Activated naive CD4-positive, alpha-beta T cell treated with anti-CD3 and anti-CD28 coated beads for 36 hours (primary cell): ENCODE results near the gene MAN1A1. TPM values are rescaled to one million over a fixed set of nuclear protein-coding genes. Genes with fewer than 3 reads are reported as not detected.

Experiments
- CTCF ChIA-PET: fragments of 350-600 bp; sonication (Branson Sonifier 250); formaldehyde crosslinking; loops from one replicate; lab custom pipeline; 2021; ENCODE audit warnings: antibody characterized with exemption; lab: Charles Lee
- DNase-seq: peaks from one replicate; pipeline ENCODE4 v3.0.0-alpha.2; 2020
- H3K27ac Mint-ChIP-seq: one replicate; pipeline ENCODE4 v1.8.0; 2021; ENCODE audit warnings: mild to moderate bottlenecking, mixed read lengths
- H3K27me3 Mint-ChIP-seq: one replicate; pipeline ENCODE4 v1.8.0; 2021; ENCODE audit warnings: low read depth, mixed read lengths
- H3K36me3 Mint-ChIP-seq: one replicate; pipeline ENCODE4 v1.8.0; 2021; ENCODE audit warnings: low read depth, mixed read lengths
- H3K4me1 Mint-ChIP-seq: one replicate; pipeline ENCODE4 v1.8.0; 2021; ENCODE audit warnings: low read depth, mixed read lengths
- H3K4me3 Mint-ChIP-seq: one replicate; pipeline ENCODE4 v1.8.0; 2021; ENCODE audit warnings: mild to moderate bottlenecking, moderate library complexity, mixed read lengths
- H3K9me3 Mint-ChIP-seq: one replicate; pipeline ENCODE4 v1.8.0; 2021; ENCODE audit warnings: mixed read lengths
- intact Hi-C: fragments of 100-400 bp; cut with micrococcal nuclease; formaldehyde crosslinking; loops from one replicate; pipeline ENCODE4 v1.15.1; 2023
- total RNA-seq, 2 experiments: library from RNA; stranded (reverse); gene quantifications; one replicate each; pipeline ENCODE4 v1.2.3, GENCODE V29; 2021

Gene MAN1A1
- total RNA-seq, 2 experiments from 2014 or later, result 14.8 to 15.1 TPM

GRCh38 chr6:119310486-119311036 lies 39.0 kb downstream of the MAN1A1 start:
- no peaks in the 10 kb centered on the region for H3K9me3 Mint-ChIP-seq
- H3K36me3 Mint-ChIP-seq, result peaks cover 1% of the 10 kb centered on the region
- peak; percentile 16 for DNase-seq
- H3K27ac Mint-ChIP-seq, result peak overlapping the region; percentile 3
- CTCF ChIA-PET, result interaction anchor here (0.6 to 0.7 kb wide), 2 partner anchors 36 to 158 kb away, joined by 3 read pairs; no protein-coding TSS in a partner anchor
- H3K27me3 Mint-ChIP-seq, result no peaks in the 10 kb centered on the region
- intact Hi-C loops, result loop anchor here (5.0 kb wide), 2 partner anchors 598 to 653 kb away; no protein-coding TSS in a partner anchor
- peaks cover 60% of the 10 kb centered on the region for H3K4me1 Mint-ChIP-seq
- no peak overlapping the region for H3K4me3 Mint-ChIP-seq

GRCh38 chr6:119308991-119309657 lies 40.4 kb downstream of the MAN1A1 start:
- Mint-ChIP-seq H3K36me3 (peaks cover 1% of the 10 kb centered on the region), H3K4me3 (no peak overlapping the region), H3K4me1 (peaks cover 46% of the 10 kb centered on the region), H3K9me3 (no peaks in the 10 kb centered on the region), H3K27ac (no peak overlapping the region), H3K27me3 (no peaks in the 10 kb centered on the region)
- DNase-seq, result no peak
- intact Hi-C loops, result no loop called here
- CTCF ChIA-PET, result interaction anchor here (1.3 kb wide), 1 partner anchor 26 kb away, joined by 3 read pairs; no protein-coding TSS in a partner anchor

- CTCF ChIA-PET, result interaction anchor here (1.3 kb wide), 1 partner anchor 27 kb away, joined by 3 read pairs; no protein-coding TSS in a partner anchor
- Mint-ChIP-seq H3K4me3 (no peak overlapping the region), H3K9me3 (no peaks in the 10 kb centered on the region), H3K27me3 (no peaks in the 10 kb centered on the region), H3K27ac (no peak overlapping the region), H3K36me3 (peaks cover 1% of the 10 kb centered on the region), H3K4me1 (peaks cover 36% of the 10 kb centered on the region)
- no peak for DNase-seq
- intact Hi-C loops, result no loop called here
Measured at GRCh38 chr6:119308048-119308570, 41.5 kb downstream of the MAN1A1 start.

- Mint-ChIP-seq H3K9me3 (no peaks in the 10 kb centered on the region), H3K4me1 (peaks cover 25% of the 10 kb centered on the region), H3K27me3 (no peaks in the 10 kb centered on the region), H3K27ac (no peak overlapping the region), H3K4me3 (no peak overlapping the region), H3K36me3 (no peaks in the 10 kb centered on the region)
- intact Hi-C loops, result no loop called here
- CTCF ChIA-PET, result interaction anchor here (0.9 kb wide), 1 partner anchor 26 kb away, joined by 4 read pairs; no protein-coding TSS in a partner anchor
- no peak for DNase-seq
Measured at GRCh38 chr6:119307056-119307455, 42.5 kb downstream of the MAN1A1 start.

GRCh38 chr6:119306396-119306968 lies 43.1 kb downstream of the MAN1A1 start:
- Mint-ChIP-seq H3K27me3 (no peaks in the 10 kb centered on the region), H3K36me3 (no peaks in the 10 kb centered on the region), H3K27ac (no peak overlapping the region), H3K9me3 (no peaks in the 10 kb centered on the region), H3K4me3 (no peak overlapping the region), H3K4me1 (peaks cover 21% of the 10 kb centered on the region)
- CTCF ChIA-PET, result interaction anchor here (0.9 kb wide), 1 partner anchor 27 kb away, joined by 4 read pairs; no protein-coding TSS in a partner anchor
- intact Hi-C loops, result no loop called here
- DNase-seq, result no peak

GRCh38 chr6:119303164-119303887 lies 46.2 kb downstream of the MAN1A1 start:
- DNase-seq, result no peak
- Mint-ChIP-seq H3K27ac (no peak overlapping the region), H3K9me3 (no peaks in the 10 kb centered on the region), H3K4me3 (no peak overlapping the region), H3K4me1 (peaks cover 4% of the 10 kb centered on the region), H3K36me3 (no peaks in the 10 kb centered on the region), H3K27me3 (no peaks in the 10 kb centered on the region)
- intact Hi-C loops, result no loop called here
- CTCF ChIA-PET, result interaction anchor here (0.9 to 1.3 kb wide), 2 partner anchors 18 to 47 kb away, joined by 3 to 4 read pairs; no protein-coding TSS in a partner anchor

GRCh38 chr6:119301429-119301828 lies 48.1 kb downstream of the MAN1A1 start:
- intact Hi-C loops, result no loop called here
- Mint-ChIP-seq H3K4me1 (no peaks in the 10 kb centered on the region), H3K27ac (no peak overlapping the region), H3K36me3 (no peaks in the 10 kb centered on the region), H3K27me3 (no peaks in the 10 kb centered on the region), H3K9me3 (no peaks in the 10 kb centered on the region), H3K4me3 (no peak overlapping the region)
- CTCF ChIA-PET, result no interaction called here
- DNase-seq, result no peak

GRCh38 chr6:119299694-119300093 lies 49.9 kb downstream of the MAN1A1 start:
- Mint-ChIP-seq H3K4me3 (no peak overlapping the region), H3K36me3 (no peaks in the 10 kb centered on the region), H3K9me3 (no peaks in the 10 kb centered on the region), H3K4me1 (peaks cover 11% of the 10 kb centered on the region), H3K27ac (no peak overlapping the region), H3K27me3 (no peaks in the 10 kb centered on the region)
- CTCF ChIA-PET, result interaction anchor here (1.3 kb wide), 1 partner anchor 151 kb away, joined by 5 read pairs; no protein-coding TSS in a partner anchor
- DNase-seq, result no peak
- intact Hi-C loops, result no loop called here

GRCh38 chr6:119297049-119297448 lies 52.5 kb downstream of the MAN1A1 start:
- no peaks in the 10 kb centered on the region for H3K36me3 Mint-ChIP-seq
- peaks cover 11% of the 10 kb centered on the region for H3K4me1 Mint-ChIP-seq
- H3K27me3 Mint-ChIP-seq, result no peaks in the 10 kb centered on the region
- no peaks in the 10 kb centered on the region for H3K9me3 Mint-ChIP-seq
- intact Hi-C loops, result no loop called here
- no peak overlapping the region for H3K4me3 Mint-ChIP-seq
- no peak for DNase-seq
- no peak overlapping the region for H3K27ac Mint-ChIP-seq
- CTCF ChIA-PET, result no interaction called here

- no peak for DNase-seq
- H3K27me3 Mint-ChIP-seq, result no peaks in the 10 kb centered on the region
- H3K36me3 Mint-ChIP-seq, result no peaks in the 10 kb centered on the region
- CTCF ChIA-PET, result interaction anchor here (1.1 kb wide), 1 partner anchor 148 kb away, joined by 3 read pairs; no protein-coding TSS in a partner anchor
- intact Hi-C loops, result no loop called here
- H3K4me3 Mint-ChIP-seq, result no peak overlapping the region
- H3K4me1 Mint-ChIP-seq, result peaks cover 11% of the 10 kb centered on the region
- no peaks in the 10 kb centered on the region for H3K9me3 Mint-ChIP-seq
- H3K27ac Mint-ChIP-seq, result no peak overlapping the region
Measured at GRCh38 chr6:119296036-119297035, 53.2 kb downstream of the MAN1A1 start.

GRCh38 chr6:119294984-119295383 lies 54.6 kb downstream of the MAN1A1 start:
- intact Hi-C loops, result loop anchor here (1.0 kb wide), 1 partner anchor 19 kb away; no protein-coding TSS in a partner anchor
- CTCF ChIA-PET, result interaction anchor here (0.6 to 1.1 kb wide), 3 partner anchors 25 to 147 kb away, joined by 3 to 4 read pairs (median 3); no protein-coding TSS in a partner anchor
- H3K27ac Mint-ChIP-seq, result no peak overlapping the region

More at GRCh38 chr6:119294984-119295383, 54.6 kb downstream of the MAN1A1 start:
- DNase-seq, result no peak
- Mint-ChIP-seq H3K4me3 (no peak overlapping the region), H3K9me3 (no peaks in the 10 kb centered on the region), H3K4me1 (peaks cover 11% of the 10 kb centered on the region), H3K27me3 (no peaks in the 10 kb centered on the region), H3K36me3 (peaks cover 2% of the 10 kb centered on the region)
